Small intestine (tissue), 7 donors: ENCODE measurements around the gene B3GNT9. TPM values are rescaled to one million over a fixed set of nuclear protein-coding genes. Genes with fewer than 3 reads are reported as not detected.

ENCODE experiments used
- DNase-seq, 2 donors: peaks; one replicate each; pipeline versions ENCODE4 v3.0.0 to v3.0.0-alpha.2; 2013
- FAIRE-seq: peaks from 2 replicates; lab custom pipeline; 2012; peaks lifted over from hg19 to GRCh38; lab: Jason Lieb, UNC
- H3K27ac ChIP-seq, 3 donors: one replicate each; pipeline ENCODE4 v1.5.1; 2013; ENCODE audit warnings: low read length in 2 of 3, mild to moderate bottlenecking in 2 of 3, control low read depth in 1 of 3, inconsistent platforms in 1 of 3, low read depth in 1 of 3, moderate library complexity in 1 of 3
- H3K27me3 ChIP-seq, 3 donors: one replicate each; pipeline ENCODE4 v1.6.1; 2013; ENCODE audit warnings: low read length in 3 of 3, inconsistent platforms in 1 of 3; ENCODE audit not compliant: control insufficient read depth in 3 of 3, insufficient read depth in 3 of 3
- H3K36me3 ChIP-seq, 3 donors: one replicate each; pipeline ENCODE4 v1.6.1; 2013; ENCODE audit warnings: low read length in 3 of 3, inconsistent platforms in 1 of 3, low read depth in 1 of 3, mild to moderate bottlenecking in 1 of 3, moderate library complexity in 1 of 3; ENCODE audit not compliant: control insufficient read depth in 3 of 3, insufficient read depth in 2 of 3
- H3K4me1 ChIP-seq, 3 donors: one replicate each; pipeline ENCODE4 v1.6.1; 2013; ENCODE audit warnings: low read length in 2 of 3, inconsistent platforms in 1 of 3, low read depth in 1 of 3, mild to moderate bottlenecking in 1 of 3, moderate library complexity in 1 of 3; ENCODE audit not compliant: control insufficient read depth in 3 of 3, insufficient read depth in 2 of 3
- H3K4me3 ChIP-seq, 3 donors: one replicate each; pipeline ENCODE4 v1.5.1; 2013; ENCODE audit warnings: low read length in 3 of 3, control low read depth in 1 of 3, inconsistent platforms in 1 of 3, low read depth in 1 of 3, mild to moderate bottlenecking in 1 of 3, moderate library complexity in 1 of 3
- H3K9me3 ChIP-seq, 2 donors: one replicate each; pipeline ENCODE4 v1.6.1; 2013; ENCODE audit warnings: low read depth in 1 of 2, low read length in 1 of 2; ENCODE audit not compliant: control insufficient read depth in 2 of 2, insufficient read depth in 1 of 2
- WGBS, 3 donors: extraction: QIAGEN DNeasy Blood & Tissue Kit; methylation state at CpG; one replicate each; pipeline ENCODE4 v1.1.7; 2013; 5-methylcytosine and 5-hydroxymethylcytosine counted together
- polyA plus RNA-seq, 4 donors: library from polyadenylated mRNA; stranded (reverse) in 3 of 4; unstranded in 1 of 4; fragments of 200-250 nt in 3 of 4; fragments of 120-200 nt in 1 of 4; gene quantifications; one replicate each; pipeline versions ENCODE4 v1.2.1 to v1.2.3, GENCODE V29; 2013
- donor health status: healthy with polysubstance abuse.
- donor health status: control.
- donor health status: control.
- donor health status: Bipolar disorder and iron deficiency.
- donor health status: healthy.

Gene B3GNT9
- polyA plus RNA-seq, 4 donors, result 0.89 to 4.9 (median 2.6) TPM

- H3K4me1 ChIP-seq, result peaks cover 3 to 29% (median 13%) of the 10 kb centered on the region in 3 donors
- no peak within 1 kb of the TSS for H3K27ac ChIP-seq
- no peak for DNase-seq
- H3K9me3 ChIP-seq, result no peaks in the 10 kb centered on the region
- H3K27me3 ChIP-seq, result no peaks in the 10 kb centered on the region
- H3K36me3 ChIP-seq, result peaks cover 0 to 24% (median 2%) of the 10 kb centered on the region in 3 donors
- no peak within 1 kb of the TSS for H3K4me3 ChIP-seq
- WGBS, 3 donors, result 46 to 65% (median 58%) methylated on average over 6 of the region's 6 CpGs
- FAIRE-seq, result no peak
These were observed 39.2 kb upstream of the B3GNT9 start, which contains the start of gene EXOC3L1 for GRCh38 chr16:67190041-67190440. TSS of gene EXOC3L1 (minus strand) at chr16:67190136. CDS start at chr16:67189676, 460 bp downstream.

GRCh38 chr16:67188798-67189197 is 38.0 kb upstream of the B3GNT9 start:
- H3K4me1 ChIP-seq, result peaks cover 6 to 34% (median 13%) of the 10 kb centered on the region in 3 donors

DNA sequence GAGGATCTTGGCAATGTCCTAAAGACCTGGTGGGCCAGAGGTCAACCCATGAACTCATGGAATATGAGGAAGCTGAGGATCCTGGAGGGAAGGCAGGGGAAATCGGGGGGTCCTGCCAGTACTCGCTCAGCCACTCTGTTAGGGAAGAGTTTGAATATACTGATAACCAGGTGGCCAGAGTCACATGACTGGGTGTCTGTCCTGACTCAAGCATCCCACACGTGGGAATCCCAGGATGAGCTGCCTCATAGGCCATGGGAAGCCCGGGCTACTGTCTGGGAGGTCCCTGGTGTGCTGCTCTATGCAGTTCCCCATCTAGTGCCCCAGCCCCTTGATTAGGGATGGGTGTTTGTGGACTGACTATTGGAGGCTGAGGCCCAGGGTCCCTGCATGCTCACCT is 37.5 kb upstream of the B3GNT9 start:
- Histone ChIP-seq H3K9me3 (no peaks in the 10 kb centered on the region), H3K4me1 (peaks cover 6 to 30% (median 8%) of the 10 kb centered on the region in 3 donors), H3K27me3 (peaks cover 0 to 6% (median 0%) of the 10 kb centered on the region in 3 donors), H3K27ac (no peak overlapping the region), H3K36me3 (peaks cover 0 to 7% (median 0%) of the 10 kb centered on the region in 3 donors), H3K4me3 (no peak overlapping the region)
- WGBS, 3 donors, result 74 to 88% (median 77%) methylated on average over 4 of the region's 4 CpGs
- FAIRE-seq (no peak), DNase-seq (no peak)

More at GRCh38 chr16:67188798-67189197, 38.0 kb upstream of the B3GNT9 start:
- no peak for DNase-seq
- H3K4me3 ChIP-seq, result no peak overlapping the region
- no peak for FAIRE-seq
- no peaks in the 10 kb centered on the region for H3K9me3 ChIP-seq
- H3K36me3 ChIP-seq, result peaks cover 0 to 11% (median 0%) of the 10 kb centered on the region in 3 donors
- peaks cover 0 to 6% (median 0%) of the 10 kb centered on the region in 3 donors for H3K27me3 ChIP-seq
- WGBS, 3 donors, result 89 to 95% (median 90%) methylated on average over 14 to 15 of the region's 15 CpGs
- no peak overlapping the region for H3K27ac ChIP-seq

- H3K4me3 ChIP-seq, result no peak overlapping the region
- H3K27ac ChIP-seq, result no peak overlapping the region
- H3K4me1 ChIP-seq, result peaks cover 3 to 28% (median 3%) of the 10 kb centered on the region in 3 donors
- no peak for FAIRE-seq
- no peaks in the 10 kb centered on the region for H3K36me3 ChIP-seq
- H3K27me3 ChIP-seq, result peaks cover 0 to 6% (median 0%) of the 10 kb centered on the region in 3 donors
- H3K9me3 ChIP-seq, result no peaks in the 10 kb centered on the region
- WGBS, 3 donors, result 86 to 94% (median 90%) methylated on average over 24 to 26 of the region's 26 CpGs
- DNase-seq, result no peak
These were observed 36.5 kb upstream of the B3GNT9 start for GRCh38 chr16:67187175-67187890.

GRCh38 chr16:67186550-67186950 is 35.8 kb upstream of the B3GNT9 start:
- WGBS, 3 donors, result 63 to 81% (median 75%) methylated on average over 5 of the region's 5 CpGs
- peaks cover 3 to 25% (median 3%) of the 10 kb centered on the region in 3 donors for H3K4me1 ChIP-seq

DNA sequence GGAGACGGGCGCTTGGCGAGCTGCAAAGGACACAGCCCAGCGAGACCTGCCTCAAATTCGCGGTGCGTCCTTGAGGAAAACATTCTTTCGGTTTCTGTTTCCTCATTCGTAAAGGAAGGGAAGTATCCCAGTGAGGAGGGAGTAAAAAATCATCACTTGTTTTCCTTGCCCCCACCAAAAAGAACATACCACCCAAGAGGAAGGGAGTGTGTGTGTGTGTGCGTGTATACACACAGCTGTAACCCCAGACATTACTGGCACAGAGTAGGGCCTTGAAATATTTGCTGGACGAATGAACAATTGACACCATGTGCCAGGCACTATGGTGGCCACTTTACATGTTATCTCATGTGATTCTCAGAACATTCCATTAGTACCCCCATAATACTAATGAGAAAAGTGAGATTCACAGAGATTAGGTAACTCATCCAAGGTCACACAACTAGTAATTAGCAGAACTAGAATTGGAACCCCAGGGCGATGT is 34.9 kb upstream of the B3GNT9 start:
- FAIRE-seq (no peak), DNase-seq (no peak)
- H3K36me3 ChIP-seq, result peaks cover 0 to 5% (median 0%) of the 10 kb centered on the region in 3 donors
- H3K27me3 ChIP-seq, result peaks cover 0 to 6% (median 0%) of the 10 kb centered on the region in 3 donors
- peak overlapping the region in 2 of 3 donors; percentile 0 to 58 for H3K4me3 ChIP-seq
- no peaks in the 10 kb centered on the region for H3K9me3 ChIP-seq
- H3K4me1 ChIP-seq, result peaks cover 3 to 23% (median 3%) of the 10 kb centered on the region in 3 donors
- no peak overlapping the region for H3K27ac ChIP-seq
- 3 to 9% (median 6%) methylated on average over 12 of the region's 12 CpGs for WGBS, 3 donors

More at GRCh38 chr16:67186550-67186950, 35.8 kb upstream of the B3GNT9 start:
- H3K27ac ChIP-seq, result no peak overlapping the region
- no peak for DNase-seq
- peaks cover 0 to 6% (median 0%) of the 10 kb centered on the region in 3 donors for H3K27me3 ChIP-seq
- H3K4me3 ChIP-seq, result no peak overlapping the region
- no peaks in the 10 kb centered on the region for H3K9me3 ChIP-seq
- H3K36me3 ChIP-seq, result no peaks in the 10 kb centered on the region
- FAIRE-seq, result no peak

GRCh38 chr16:67184995-67185650 is 34.3 kb upstream of the B3GNT9 start:
- 12 to 14% (median 13%) methylated on average over 36 to 43 of the region's 43 CpGs for WGBS, 3 donors
- no peak for FAIRE-seq
- no peak overlapping the region for H3K27ac ChIP-seq

GRCh38 chr16:67184453-67184994 is 33.7 kb upstream of the B3GNT9 start:
- Histone ChIP-seq H3K4me1 (peaks cover 3 to 23% (median 3%) of the 10 kb centered on the region in 3 donors), H3K9me3 (no peaks in the 10 kb centered on the region), H3K4me3 (peak overlapping the region; percentile 58 to 61 (median 58)), H3K27me3 (peaks cover 0 to 6% (median 0%) of the 10 kb centered on the region in 3 donors), H3K27ac (peak overlapping the region; percentile 84 to 98 (median 89)), H3K36me3 (peaks cover 0 to 5% (median 0%) of the 10 kb centered on the region in 3 donors)
- DNase-seq (no peak), FAIRE-seq (no peak)
- 4 to 9% (median 6%) methylated on average over 49 to 59 of the region's 59 CpGs for WGBS, 3 donors

More at GRCh38 chr16:67184995-67185650, 34.3 kb upstream of the B3GNT9 start:
- H3K4me3 ChIP-seq, result peak overlapping the region in 2 of 3 donors; percentile 0 to 58
- peaks cover 0 to 5% (median 0%) of the 10 kb centered on the region in 3 donors for H3K36me3 ChIP-seq
- peak; percentile 84 to 93 for DNase-seq
- peaks cover 0 to 6% (median 0%) of the 10 kb centered on the region in 3 donors for H3K27me3 ChIP-seq
- peaks cover 3 to 23% (median 3%) of the 10 kb centered on the region in 3 donors for H3K4me1 ChIP-seq
- H3K9me3 ChIP-seq, result no peaks in the 10 kb centered on the region
